Measurements from ENCODE around the gene KDM4D. TPM values are rescaled to one million over a fixed set of nuclear protein-coding genes. Genes with fewer than 3 reads are reported as not detected.

KDM4D gene
- total and polyA plus RNA-seq, 9 of the 15 experiments (the other 6 are each of a cell fraction or from before 2014, with no cell fraction given): 0.34 to 1.1 (median 0.50) TPM

DNA sequence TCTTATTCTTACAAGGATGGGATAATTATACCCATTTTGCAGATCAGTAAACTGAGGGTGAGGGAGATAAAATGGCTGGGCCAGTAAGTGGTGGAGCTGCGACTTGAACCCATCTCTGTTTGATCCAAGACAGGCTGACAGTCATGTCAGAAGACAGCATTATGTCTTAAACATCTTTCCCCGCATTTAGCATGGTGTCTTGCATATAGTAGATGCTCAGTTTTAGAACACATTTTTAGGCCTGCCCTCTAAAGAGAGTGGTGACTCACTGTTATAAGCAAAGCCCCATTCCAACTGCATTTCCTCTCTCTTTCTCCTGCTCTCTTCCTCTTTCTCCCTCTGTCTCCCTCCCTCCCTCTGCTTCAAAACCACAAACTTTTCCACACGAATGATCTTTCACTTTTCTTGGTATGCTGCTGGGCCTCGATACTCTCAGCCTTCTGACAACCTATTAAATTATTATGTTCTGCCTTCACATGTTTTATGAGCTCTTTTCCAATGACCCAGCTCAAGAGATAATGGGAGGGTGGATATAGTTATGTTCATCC is 25.4 kb upstream of the KDM4D start (continued):
- TF ChIP-seq HMGN3 (IDR thresholded peaks at IDR 0.05; ENCODE audit: borderline replicate concordance, extremely low read depth, insufficient read length, low read depth, low read length): no peak
- TF ChIP-seq, protein P1, sequence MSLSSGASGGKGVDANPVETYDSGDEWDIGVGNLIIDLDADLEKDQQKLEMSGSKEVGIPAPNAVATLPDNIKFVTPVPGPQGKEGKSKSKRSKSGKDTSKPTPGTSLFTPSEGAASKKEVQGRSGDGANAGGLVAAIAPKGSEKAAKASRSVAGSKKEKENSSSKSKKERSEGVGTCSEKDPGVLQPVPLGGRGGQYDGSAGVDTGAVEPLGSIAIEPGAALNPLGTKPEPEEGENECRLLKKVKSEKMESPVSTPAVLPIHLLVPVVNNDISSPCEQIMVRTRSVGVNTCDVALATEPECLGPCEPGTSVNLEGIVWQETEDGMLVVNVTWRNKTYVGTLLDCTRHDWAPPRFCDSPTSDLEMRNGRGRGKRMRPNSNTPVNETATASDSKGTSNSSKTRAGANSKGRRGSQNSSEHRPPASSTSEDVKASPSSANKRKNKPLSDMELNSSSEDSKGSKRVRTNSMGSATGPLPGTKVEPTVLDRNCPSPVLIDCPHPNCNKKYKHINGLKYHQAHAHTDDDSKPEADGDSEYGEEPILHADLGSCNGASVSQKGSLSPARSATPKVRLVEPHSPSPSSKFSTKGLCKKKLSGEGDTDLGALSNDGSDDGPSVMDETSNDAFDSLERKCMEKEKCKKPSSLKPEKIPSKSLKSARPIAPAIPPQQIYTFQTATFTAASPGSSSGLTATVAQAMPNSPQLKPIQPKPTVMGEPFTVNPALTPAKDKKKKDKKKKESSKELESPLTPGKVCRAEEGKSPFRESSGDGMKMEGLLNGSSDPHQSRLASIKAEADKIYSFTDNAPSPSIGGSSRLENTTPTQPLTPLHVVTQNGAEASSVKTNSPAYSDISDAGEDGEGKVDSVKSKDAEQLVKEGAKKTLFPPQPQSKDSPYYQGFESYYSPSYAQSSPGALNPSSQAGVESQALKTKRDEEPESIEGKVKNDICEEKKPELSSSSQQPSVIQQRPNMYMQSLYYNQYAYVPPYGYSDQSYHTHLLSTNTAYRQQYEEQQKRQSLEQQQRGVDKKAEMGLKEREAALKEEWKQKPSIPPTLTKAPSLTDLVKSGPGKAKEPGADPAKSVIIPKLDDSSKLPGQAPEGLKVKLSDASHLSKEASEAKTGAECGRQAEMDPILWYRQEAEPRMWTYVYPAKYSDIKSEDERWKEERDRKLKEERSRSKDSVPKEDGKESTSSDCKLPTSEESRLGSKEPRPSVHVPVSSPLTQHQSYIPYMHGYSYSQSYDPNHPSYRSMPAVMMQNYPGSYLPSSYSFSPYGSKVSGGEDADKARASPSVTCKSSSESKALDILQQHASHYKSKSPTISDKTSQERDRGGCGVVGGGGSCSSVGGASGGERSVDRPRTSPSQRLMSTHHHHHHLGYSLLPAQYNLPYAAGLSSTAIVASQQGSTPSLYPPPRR (CRISPR knock-in tag; IDR thresholded peaks at IDR 0.05; ENCODE audit: borderline replicate concordance): no peak
- TF ChIP-seq, protein P2, sequence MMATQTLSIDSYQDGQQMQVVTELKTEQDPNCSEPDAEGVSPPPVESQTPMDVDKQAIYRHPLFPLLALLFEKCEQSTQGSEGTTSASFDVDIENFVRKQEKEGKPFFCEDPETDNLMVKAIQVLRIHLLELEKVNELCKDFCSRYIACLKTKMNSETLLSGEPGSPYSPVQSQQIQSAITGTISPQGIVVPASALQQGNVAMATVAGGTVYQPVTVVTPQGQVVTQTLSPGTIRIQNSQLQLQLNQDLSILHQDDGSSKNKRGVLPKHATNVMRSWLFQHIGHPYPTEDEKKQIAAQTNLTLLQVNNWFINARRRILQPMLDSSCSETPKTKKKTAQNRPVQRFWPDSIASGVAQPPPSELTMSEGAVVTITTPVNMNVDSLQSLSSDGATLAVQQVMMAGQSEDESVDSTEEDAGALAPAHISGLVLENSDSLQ (IDR thresholded peaks at IDR 0.05): peak; percentile 19; the same call in 1 of the 2 replicates
- no peak for TF ChIP-seq NFIX (CRISPR knock-in tag; IDR thresholded peaks at IDR 0.05; ENCODE audit: low read depth)
- no peak for TF ChIP-seq NCOA6 (IDR thresholded peaks at IDR 0.05)
- no peak for TF ChIP-seq SIRT6 (IDR thresholded peaks at IDR 0.05; ENCODE audit: low read depth, low read length)

All from K562 (cell line).